NCI-H1105 treated with DMSO at 0.1 percent for 48 hours (cell line): ENCODE data around the gene PEX7.
A peak's percentile ranks its signal among the peaks of the same experiment; 100 is the strongest.
"Not testable (repeated sequence)": the region's sequence is repeated elsewhere in the genome, so short reads cannot be mapped to it uniquely, and the experiment has no call there.

Source experiments
- DNase-seq: peaks from one replicate; lab custom pipeline; 2025; lab: John Stamatoyannopoulos, UW

The PEX7 gene

DNA sequence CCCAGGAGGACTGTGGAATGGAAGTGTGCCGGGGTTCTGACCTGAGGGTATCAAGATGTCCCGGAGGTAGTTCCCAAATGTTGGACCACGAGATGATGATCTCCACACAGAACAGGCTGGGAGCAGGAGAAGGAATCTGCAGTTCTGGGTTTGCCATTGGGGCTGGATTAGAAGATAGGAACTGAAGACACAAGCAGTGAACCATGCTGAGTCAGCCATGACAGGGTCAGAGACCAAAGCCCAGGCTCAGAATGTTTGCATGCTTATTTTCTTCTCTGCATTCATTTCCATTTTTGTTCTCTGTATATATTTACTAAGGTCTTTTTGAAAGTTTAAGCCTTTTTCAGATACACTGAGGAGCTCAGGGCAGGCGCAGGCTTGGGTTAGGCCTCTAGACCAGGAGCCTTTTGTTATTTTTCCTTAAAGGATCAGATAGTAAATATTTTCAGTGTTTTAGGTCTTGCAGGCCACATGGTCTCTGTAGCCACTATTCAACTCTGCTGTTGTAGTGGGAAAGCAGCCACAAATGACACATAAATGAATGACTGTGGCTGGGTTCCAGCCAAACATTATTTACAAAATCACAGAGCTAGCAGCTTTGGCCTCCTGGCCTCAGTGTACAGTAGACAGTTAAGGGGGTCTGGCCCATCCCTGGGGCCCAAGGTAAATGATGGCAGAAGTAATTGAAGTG, 128.2 kb downstream of the PEX7 start:
- DNase-seq = no peak

DNA sequence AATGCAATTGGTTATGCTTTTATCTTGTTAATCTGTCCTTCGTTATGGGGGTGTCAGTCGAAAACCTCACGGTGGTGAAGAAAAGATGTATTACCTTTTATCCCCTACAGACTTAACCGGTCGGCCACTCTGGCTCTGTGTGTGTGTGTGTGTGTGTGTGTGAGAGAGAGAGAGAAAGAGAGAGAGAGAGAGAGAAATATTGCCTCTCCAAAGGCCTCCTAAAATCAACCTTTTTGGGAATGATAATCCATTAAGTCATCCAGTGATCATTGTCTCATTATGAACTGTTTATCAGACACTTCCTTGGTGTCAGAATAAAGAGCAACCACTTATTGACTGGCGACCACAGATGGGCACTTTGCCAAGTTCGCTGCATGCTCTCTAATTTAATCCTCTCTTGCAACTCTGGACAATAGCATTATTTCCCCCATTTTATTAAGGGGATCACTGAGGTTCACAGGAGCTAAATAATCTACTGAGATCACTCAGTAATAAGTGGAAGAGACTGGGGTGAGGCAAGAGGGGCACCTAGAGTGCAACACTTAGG, 130.4 kb downstream of the PEX7 start:
- DNase-seq = peak; percentile 79

GRCh38 chr6:136955123-136955522, 132.7 kb downstream of the PEX7 start:
- no peak for DNase-seq

- peak; percentile 86 for DNase-seq
Measured at GRCh38 chr6:136956590-136957544, 134.5 kb downstream of the PEX7 start.

DNA sequence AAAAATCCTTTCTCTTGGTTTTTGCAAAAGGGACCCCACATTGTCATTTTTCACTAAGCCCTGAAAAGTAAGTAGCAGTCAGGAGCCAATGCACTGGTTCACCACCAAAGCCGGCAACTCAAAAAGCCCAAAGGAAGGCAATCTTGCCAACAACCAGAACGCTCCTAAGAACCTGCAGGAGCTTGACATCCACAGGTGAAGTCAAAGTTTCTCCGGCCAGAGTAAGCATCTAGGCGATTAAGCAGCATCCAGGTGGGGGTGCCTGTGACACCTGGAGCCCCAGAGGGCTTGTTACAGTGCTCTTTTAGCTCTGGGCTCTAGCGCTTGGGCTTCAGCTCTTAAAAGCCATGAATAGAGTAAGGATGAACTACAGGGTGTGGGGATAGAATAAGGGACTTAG, 135.8 kb downstream of the PEX7 start:
- no peak for DNase-seq

GRCh38 chr6:136959471-136959891, 137.1 kb downstream of the PEX7 start:
- peak; percentile 75 for DNase-seq

DNA sequence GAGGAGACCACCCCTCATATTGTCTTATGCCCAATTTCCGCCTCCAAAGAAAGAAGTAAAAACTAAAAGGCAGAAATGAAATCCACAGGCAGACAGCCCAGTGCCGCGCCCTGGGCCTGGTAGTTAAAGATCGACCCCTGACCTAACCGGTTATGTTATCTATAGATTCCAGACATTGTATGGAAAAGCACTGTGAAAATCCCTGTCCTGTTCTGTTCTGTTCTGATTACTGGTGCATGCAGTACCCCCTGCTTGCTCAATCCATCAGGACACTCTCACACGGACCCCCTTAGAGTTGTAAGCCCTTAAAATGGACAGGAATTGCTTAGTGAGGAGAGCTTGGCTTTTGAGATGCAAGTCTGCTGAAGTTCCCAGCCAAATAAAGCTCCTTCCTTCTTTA, 137.5 kb downstream of the PEX7 start:
- not testable (repeated sequence) for DNase-seq

- DNase-seq = no peak
Measured at GRCh38 chr6:136960781-136961180, 138.4 kb downstream of the PEX7 start.

- DNase-seq = peak; percentile 53
Measured at GRCh38 chr6:136961848-136962247, 139.5 kb downstream of the PEX7 start.

DNA sequence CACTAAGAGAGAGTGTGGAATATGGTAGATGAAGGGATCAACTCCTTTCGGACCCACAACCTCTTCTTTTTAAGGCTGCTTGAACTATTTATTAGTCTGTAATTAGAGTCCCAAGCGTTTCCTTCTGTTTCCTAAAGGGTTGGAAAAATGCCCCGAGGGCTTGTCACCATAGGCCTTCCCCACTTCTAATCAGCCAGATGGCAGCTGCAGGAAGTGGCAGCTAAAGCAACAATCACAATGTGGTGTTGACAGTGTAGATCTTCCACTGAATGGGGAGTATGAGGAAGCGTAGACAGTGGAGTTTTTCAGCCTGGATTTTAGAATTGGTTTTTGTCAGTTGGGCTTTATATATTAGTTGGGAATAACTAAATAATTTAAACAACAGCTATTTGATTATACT, 140.3 kb downstream of the PEX7 start:
- peak; percentile 87 for DNase-seq

GRCh38 chr6:136963259-136963658, 140.9 kb downstream of the PEX7 start:
- DNase-seq = no peak
